Measurements from ENCODE around the gene CA7. TPM values are rescaled to one million over a fixed set of nuclear protein-coding genes. Genes with fewer than 3 reads are reported as not detected.
"Not testable (repeated sequence)": the region's sequence is repeated elsewhere in the genome, so short reads cannot be mapped to it uniquely, and the experiment has no call there.

CA7 gene
- total RNA-seq, 2 experiments from 2014 or later, result not detected

DNA sequence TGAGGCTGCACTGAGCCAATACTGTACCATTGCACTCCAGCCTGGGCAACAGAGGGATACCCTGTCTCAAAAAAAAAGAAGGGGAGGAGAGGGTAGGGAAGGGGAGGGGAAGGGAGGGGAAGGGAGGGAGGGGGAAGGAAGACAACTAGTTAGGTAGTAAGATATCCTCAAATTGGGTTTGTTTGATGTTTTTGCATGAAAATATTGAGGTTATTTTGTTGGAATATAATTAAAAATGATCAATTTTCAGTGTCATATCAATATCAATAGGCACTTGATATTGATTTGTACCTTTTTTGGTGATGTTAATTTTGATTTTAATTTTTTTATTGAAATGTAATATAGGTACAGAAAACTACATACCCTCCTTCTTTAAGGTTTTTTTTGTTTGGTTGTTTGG is 19.5 kb downstream of the CA7 start:
- H3K4me3 Mint-ChIP-seq, result no peak overlapping the region
- CTCF ChIA-PET, result interaction anchor here (1.3 to 1.5 kb wide), 2 partner anchors 9 to 33 kb away, joined by 4 to 6 read pairs; partner anchors contain the start of gene NAE1
- H3K36me3 Mint-ChIP-seq (ENCODE audit: low read depth), result no peaks in the 10 kb centered on the region
- no peaks in the 10 kb centered on the region for H3K9me3 Mint-ChIP-seq
- peaks cover 4% of the 10 kb centered on the region for H3K4me1 Mint-ChIP-seq
- no peak overlapping the region for H3K27ac Mint-ChIP-seq
- POLR2A ChIA-PET, result no interaction called here
- DNase-seq, result no peak
- no peaks in the 10 kb centered on the region for H3K27me3 Mint-ChIP-seq

- CTCF ChIA-PET, result interaction anchor here (2.1 to 4.1 kb wide), 4 partner anchors 11 to 40 kb away, joined by 5 to 32 read pairs (median 16); partner anchors contain the start of genes NAE1 and PDP2
Observed at GRCh38 chr16:66869424-66869823, 25.2 kb downstream of the CA7 start.

GRCh38 chr16:66871363-66871762 is 27.1 kb downstream of the CA7 start:
- H3K27me3 Mint-ChIP-seq; DNase-seq; H3K27ac Mint-ChIP-seq; H3K9me3 Mint-ChIP-seq; H3K36me3 Mint-ChIP-seq (ENCODE audit: low read depth); H3K4me3 Mint-ChIP-seq; POLR2A ChIA-PET: not testable (repeated sequence)
- peaks cover 36% of the 10 kb centered on the region for H3K4me1 Mint-ChIP-seq
- CTCF ChIA-PET, result interaction anchor here (0.7 to 2.1 kb wide), 3 partner anchors 9 to 57 kb away, joined by 3 to 7 read pairs (median 3); partner anchors contain the start of gene PDP2

More at GRCh38 chr16:66869424-66869823, 25.2 kb downstream of the CA7 start:
- H3K27ac Mint-ChIP-seq, result no peak overlapping the region
- no peaks in the 10 kb centered on the region for H3K27me3 Mint-ChIP-seq
- DNase-seq, result no peak
- no peaks in the 10 kb centered on the region for H3K9me3 Mint-ChIP-seq
- no peak overlapping the region for H3K4me3 Mint-ChIP-seq
- peaks cover 20% of the 10 kb centered on the region for H3K4me1 Mint-ChIP-seq
- POLR2A ChIA-PET, result no interaction called here
- no peaks in the 10 kb centered on the region for H3K36me3 Mint-ChIP-seq (ENCODE audit: low read depth)

DNA sequence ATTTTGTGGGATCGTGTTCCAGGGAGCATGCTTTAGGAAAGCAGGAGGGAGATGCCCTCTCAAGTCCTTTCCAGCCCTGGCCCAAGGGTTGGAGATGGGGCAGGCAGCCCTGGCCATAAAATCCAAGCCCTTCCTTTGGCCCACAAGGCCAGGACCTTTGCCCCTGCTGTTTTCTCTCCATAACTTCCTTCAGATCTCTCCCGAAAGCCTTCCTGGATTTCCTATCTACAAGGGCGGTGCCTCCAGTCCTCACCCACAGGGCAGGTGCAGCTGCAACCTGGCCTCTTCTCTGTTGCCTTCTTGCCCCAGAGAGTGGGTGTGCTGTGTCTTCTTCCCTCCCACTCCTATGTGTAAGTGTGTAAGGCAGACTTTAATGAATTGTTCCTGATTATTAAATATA is 27.6 kb downstream of the CA7 start:
- peaks cover 3% of the 10 kb centered on the region for H3K9me3 Mint-ChIP-seq

GRCh38 chr16:66872559-66872942 is 28.3 kb downstream of the CA7 start:
- no peak for DNase-seq
- CTCF ChIA-PET, result interaction anchor here (0.8 to 2.1 kb wide), 32 partner anchors 8 to 373 kb away, joined by 3 to 20 read pairs (median 4); partner anchors contain the start of genes NAE1 and RRAD

More for the DNA sequence above, 27.6 kb downstream of the CA7 start:
- Mint-ChIP-seq H3K36me3 (ENCODE audit: low read depth) (no peaks in the 10 kb centered on the region), H3K4me1 (peaks cover 36% of the 10 kb centered on the region), H3K4me3 (no peak overlapping the region), H3K27me3 (no peaks in the 10 kb centered on the region), H3K27ac (peak overlapping the region; percentile 38)
- no peak for DNase-seq
- CTCF ChIA-PET, result interaction anchor here (1.2 to 2.1 kb wide), 9 partner anchors 11 to 301 kb away, joined by 3 to 20 read pairs (median 5); partner anchors contain the start of genes NAE1 and RRAD
- POLR2A ChIA-PET, result no interaction called here

DNA sequence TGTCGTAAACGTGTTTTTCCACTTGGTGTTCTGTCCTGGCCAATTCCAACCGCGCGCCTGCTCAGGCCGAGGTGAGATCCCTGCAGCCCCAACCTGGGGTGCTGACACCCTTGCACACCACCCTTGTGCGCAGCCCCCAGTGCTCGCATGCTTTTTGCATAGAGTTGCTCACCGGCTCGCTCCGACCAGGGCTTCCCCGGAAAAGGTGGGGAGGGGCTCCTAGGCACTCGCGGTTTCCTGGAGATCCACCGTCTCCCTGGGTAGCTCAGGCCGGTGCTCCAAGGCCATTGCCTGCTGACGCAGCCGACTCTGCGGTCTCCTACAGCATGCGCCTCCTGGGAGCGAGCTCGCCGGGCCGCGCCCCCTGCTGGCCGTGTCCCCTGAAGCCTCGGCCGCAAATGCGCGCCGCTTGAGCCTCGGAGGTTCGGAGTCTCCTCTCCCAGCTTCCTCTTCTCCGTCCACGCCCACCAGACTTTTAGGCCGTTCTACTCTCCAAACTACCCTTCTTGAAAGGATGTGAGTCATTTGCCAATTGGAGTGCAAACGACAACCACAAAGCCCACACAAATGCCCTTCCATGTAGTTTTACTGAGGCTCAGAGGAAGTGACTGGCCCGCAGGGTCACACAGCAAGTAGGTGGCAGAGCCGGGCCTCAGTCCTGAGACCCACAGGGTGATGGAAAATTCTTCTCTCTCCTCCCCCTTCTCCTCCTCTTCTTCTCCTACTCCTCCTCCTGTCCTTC is 28.9 kb downstream of the CA7 start:
- Mint-ChIP-seq H3K4me1 (peaks cover 37% of the 10 kb centered on the region), H3K9me3 (peaks cover 3% of the 10 kb centered on the region), H3K27ac (peak overlapping the region; percentile 83), H3K4me3 (peak overlapping the region; percentile 61), H3K27me3 (no peaks in the 10 kb centered on the region), H3K36me3 (ENCODE audit: low read depth) (no peaks in the 10 kb centered on the region)
- POLR2A ChIA-PET, result no interaction called here
- CTCF ChIA-PET, result interaction anchor here (0.5 to 2.1 kb wide), 38 partner anchors 9 to 931 kb away, joined by 3 to 20 read pairs (median 4); partner anchors contain the start of genes NAE1 and RRAD
- DNase-seq, result peak; percentile 92

More at GRCh38 chr16:66872559-66872942, 28.3 kb downstream of the CA7 start:
- Mint-ChIP-seq H3K36me3 (ENCODE audit: low read depth) (no peaks in the 10 kb centered on the region), H3K9me3 (peaks cover 3% of the 10 kb centered on the region), H3K4me1 (peaks cover 36% of the 10 kb centered on the region), H3K4me3 (peak overlapping the region; percentile 61), H3K27ac (peak overlapping the region; percentile 83), H3K27me3 (no peaks in the 10 kb centered on the region)
- POLR2A ChIA-PET, result no interaction called here

- DNase-seq, result no peak
- no peaks in the 10 kb centered on the region for H3K36me3 Mint-ChIP-seq (ENCODE audit: low read depth)
- H3K4me1 Mint-ChIP-seq, result peaks cover 42% of the 10 kb centered on the region
- ChIA-PET POLR2A (no interaction called here), CTCF (interaction anchor here (0.5 to 2.1 kb wide), 32 partner anchors 8 to 930 kb away, joined by 3 to 20 read pairs (median 4); partner anchors contain the start of genes NAE1 and RRAD)
- no peaks in the 10 kb centered on the region for H3K27me3 Mint-ChIP-seq
- peak overlapping the region; percentile 83 for H3K27ac Mint-ChIP-seq
- H3K9me3 Mint-ChIP-seq, result peaks cover 3% of the 10 kb centered on the region
- no peak overlapping the region for H3K4me3 Mint-ChIP-seq
Observed at GRCh38 chr16:66873685-66874055, 29.5 kb downstream of the CA7 start.

DNA sequence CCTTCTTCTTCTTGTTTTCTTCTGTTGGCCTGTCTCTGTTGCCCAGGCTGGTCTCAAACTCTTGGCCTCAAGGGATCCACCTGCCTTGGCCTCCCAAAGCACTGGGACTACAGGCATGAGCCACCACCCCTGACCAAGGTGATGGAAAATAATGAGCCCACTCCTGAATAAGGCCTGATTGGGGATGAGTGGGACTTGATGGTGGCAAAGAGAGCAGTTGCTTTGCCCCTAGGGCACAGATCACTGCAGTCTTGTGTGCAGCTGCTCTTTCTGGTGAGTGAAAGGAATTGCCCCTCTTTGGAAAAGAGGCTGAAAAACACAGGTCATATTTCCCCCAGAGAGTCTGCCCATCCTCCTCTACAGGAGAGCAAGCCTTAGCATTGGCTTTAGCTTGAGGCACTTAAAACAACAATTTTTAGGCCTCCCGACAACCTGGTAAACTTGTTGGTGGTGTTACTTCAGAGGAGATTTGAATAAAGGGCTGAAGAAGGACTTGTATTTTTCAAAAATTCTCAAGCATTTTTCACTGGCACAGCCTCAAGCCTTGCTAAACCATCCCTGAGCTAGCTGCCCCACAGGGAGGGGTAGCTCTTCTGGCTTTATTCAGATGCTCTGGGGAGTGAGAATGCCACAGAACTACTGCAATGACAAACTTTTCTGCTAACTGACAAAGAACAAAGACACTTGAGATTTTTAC is 30.0 kb downstream of the CA7 start:
- H3K27me3 Mint-ChIP-seq, result no peaks in the 10 kb centered on the region
- peak overlapping the region; percentile 90 for H3K27ac Mint-ChIP-seq
- H3K4me1 Mint-ChIP-seq, result peaks cover 45% of the 10 kb centered on the region
- peak overlapping the region; percentile 30 for H3K4me3 Mint-ChIP-seq
- peak; percentile 20 for DNase-seq
- ChIA-PET POLR2A (interaction anchor here (0.7 kb wide), 1 partner anchor 37 kb away, joined by 3 read pairs; no protein-coding TSS in a partner anchor), CTCF (interaction anchor here (0.6 to 2.0 kb wide), 9 partner anchors 21 to 359 kb away, joined by 3 to 14 read pairs (median 5); partner anchors contain the start of genes DYNC1LI2 and NAE1)
- H3K9me3 Mint-ChIP-seq, result peaks cover 3% of the 10 kb centered on the region
- H3K36me3 Mint-ChIP-seq (ENCODE audit: low read depth), result no peaks in the 10 kb centered on the region

- Mint-ChIP-seq H3K9me3 (peaks cover 3% of the 10 kb centered on the region), H3K36me3 (ENCODE audit: low read depth) (peaks cover 2% of the 10 kb centered on the region), H3K4me1 (peaks cover 59% of the 10 kb centered on the region), H3K4me3 (no peak overlapping the region), H3K27ac (peak overlapping the region; percentile 42), H3K27me3 (no peaks in the 10 kb centered on the region)
- DNase-seq, result peak; percentile 18
- ChIA-PET CTCF (interaction anchor here (0.9 to 1.3 kb wide), 3 partner anchors 10 to 346 kb away, joined by 4 to 5 read pairs (median 5); no protein-coding TSS in a partner anchor), POLR2A (no interaction called here)
Observed at GRCh38 chr16:66878067-66878466, 33.9 kb downstream of the CA7 start.

- Mint-ChIP-seq H3K27me3 (no peaks in the 10 kb centered on the region), H3K36me3 (ENCODE audit: low read depth) (peaks cover 14% of the 10 kb centered on the region), H3K4me3 (peak within 1 kb of the TSS; percentile 100), H3K27ac (peak within 1 kb of the TSS; percentile 94), H3K4me1 (peaks cover 48% of the 10 kb centered on the region), H3K9me3 (peaks cover 3% of the 10 kb centered on the region)
- ChIA-PET POLR2A (interaction anchor here (1.3 kb wide), 1 partner anchor 53 kb away, joined by 3 read pairs; no protein-coding TSS in a partner anchor), CTCF (interaction anchor here (1.0 to 4.7 kb wide), 9 partner anchors 7 to 52 kb away, joined by 3 to 49 read pairs (median 5); partner anchors contain the start of genes CDH16 and NAE1)
- peak; percentile 94 for DNase-seq
Observed at GRCh38 chr16:66880288-66881013, 36.2 kb downstream of the CA7 start, which contains the start of gene PDP2. TSS of gene PDP2 (plus strand) at chr16:66880515. CDS start at chr16:66884285, 3,770 bp downstream.

DNA sequence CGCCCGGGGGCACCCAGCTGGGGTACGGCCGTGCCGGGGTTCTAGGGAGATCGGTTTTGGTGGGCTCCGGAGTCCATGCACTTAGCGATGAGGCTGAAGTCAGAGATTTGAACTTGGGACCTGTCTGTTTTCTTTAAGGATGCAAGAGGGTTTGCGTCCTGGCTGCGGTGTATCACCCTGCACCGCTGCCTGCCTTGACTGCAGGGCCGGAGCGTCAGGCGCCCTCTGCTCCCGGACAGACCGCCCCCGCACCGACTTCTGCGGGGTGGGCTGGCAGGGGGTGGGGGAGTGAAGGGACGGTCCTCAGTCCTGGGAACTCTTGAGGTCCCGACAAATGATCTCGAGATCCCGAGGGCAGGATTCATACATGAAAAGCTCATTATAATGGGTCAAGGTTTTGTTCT is 36.8 kb downstream of the CA7 start:
- peaks cover 2% of the 10 kb centered on the region for H3K9me3 Mint-ChIP-seq
- ChIA-PET POLR2A (interaction anchor here (1.3 kb wide), 1 partner anchor 52 kb away, joined by 3 read pairs; no protein-coding TSS in a partner anchor), CTCF (interaction anchor here (0.5 to 4.7 kb wide), 9 partner anchors 8 to 99 kb away, joined by 3 to 49 read pairs (median 5); partner anchors contain the start of genes CDH16 and NAE1)
- no peaks in the 10 kb centered on the region for H3K27me3 Mint-ChIP-seq
- peak overlapping the region; percentile 100 for H3K4me3 Mint-ChIP-seq
- H3K27ac Mint-ChIP-seq, result peak overlapping the region; percentile 25
- DNase-seq, result no peak
- peaks cover 19% of the 10 kb centered on the region for H3K36me3 Mint-ChIP-seq (ENCODE audit: low read depth)
- H3K4me1 Mint-ChIP-seq, result peaks cover 49% of the 10 kb centered on the region

GRCh38 chr16:66881560-66881959 is 37.3 kb downstream of the CA7 start:
- peaks cover 47% of the 10 kb centered on the region for H3K4me1 Mint-ChIP-seq
- H3K27ac Mint-ChIP-seq, result peak overlapping the region; percentile 41
- CTCF ChIA-PET, result interaction anchor here (0.5 to 4.7 kb wide), 5 partner anchors 8 to 100 kb away, joined by 3 to 49 read pairs (median 8); no protein-coding TSS in a partner anchor
- POLR2A ChIA-PET, result no interaction called here
- DNase-seq, result no peak
- H3K9me3 Mint-ChIP-seq, result no peaks in the 10 kb centered on the region
- H3K4me3 Mint-ChIP-seq, result peak overlapping the region; percentile 100
- peaks cover 23% of the 10 kb centered on the region for H3K36me3 Mint-ChIP-seq (ENCODE audit: low read depth)
- no peaks in the 10 kb centered on the region for H3K27me3 Mint-ChIP-seq

All from activated CD4-positive, alpha-beta T cell treated with anti-CD3 and anti-CD28 coated beads, Interleukin-2, amount 10 ng/mL, durations not matched to agents 7 days and 5 days (primary cell).